ENCODE measurements around the gene CASR.

The CASR gene

GRCh38 chr3:122273498-122273897 is 90.0 kb downstream of the CASR start:
- no peaks in the 10 kb centered on the region for H3K27me3 ChIP-seq (ENCODE audit: control insufficient read depth, insufficient read depth, low read length)
- no peak overlapping the region for H3K27ac ChIP-seq (ENCODE audit: low read depth, low read length)

GRCh38 chr3:122281891-122282290 is 98.4 kb downstream of the CASR start:
- no peak overlapping the region for H3K9ac ChIP-seq (ENCODE audit: low read depth, low read length)
- no peak overlapping the region for H3K27ac ChIP-seq (ENCODE audit: low read depth, low read length)
- H3K9me3 ChIP-seq (ENCODE audit: control insufficient read depth, insufficient read depth, low read length): no peaks in the 10 kb centered on the region
- H3K4me1 ChIP-seq (ENCODE audit: control insufficient read depth, insufficient read depth, low read length): no peaks in the 10 kb centered on the region
- no peak overlapping the region for H3K4me3 ChIP-seq (ENCODE audit: low read depth, low read length)
- H3K27me3 ChIP-seq (ENCODE audit: control insufficient read depth, insufficient read depth, low read length): no peaks in the 10 kb centered on the region
- H3K36me3 ChIP-seq (ENCODE audit: control insufficient read depth, insufficient read depth, low read length): no peaks in the 10 kb centered on the region

More at GRCh38 chr3:122273498-122273897, 90.0 kb downstream of the CASR start:
- H3K4me1 ChIP-seq (ENCODE audit: control insufficient read depth, insufficient read depth, low read length): no peaks in the 10 kb centered on the region
- H3K9me3 ChIP-seq (ENCODE audit: control insufficient read depth, insufficient read depth, low read length): no peaks in the 10 kb centered on the region
- no peaks in the 10 kb centered on the region for H3K36me3 ChIP-seq (ENCODE audit: control insufficient read depth, insufficient read depth, low read length)
- H3K9ac ChIP-seq (ENCODE audit: low read depth, low read length): no peak overlapping the region
- no peak overlapping the region for H3K4me3 ChIP-seq (ENCODE audit: low read depth, low read length)

- Histone ChIP-seq H3K4me3 (ENCODE audit: low read depth, low read length) (no peak overlapping the region), H3K9me3 (ENCODE audit: control insufficient read depth, insufficient read depth, low read length) (no peaks in the 10 kb centered on the region), H3K27me3 (ENCODE audit: control insufficient read depth, insufficient read depth, low read length) (no peaks in the 10 kb centered on the region), H3K4me1 (ENCODE audit: control insufficient read depth, insufficient read depth, low read length) (no peaks in the 10 kb centered on the region), H3K36me3 (ENCODE audit: control insufficient read depth, insufficient read depth, low read length) (no peaks in the 10 kb centered on the region), H3K9ac (ENCODE audit: low read depth, low read length) (no peak overlapping the region), H3K27ac (ENCODE audit: low read depth, low read length) (no peak overlapping the region)
Observed at GRCh38 chr3:122283796-122284445, 100.5 kb downstream of the CASR start.

GRCh38 chr3:122284486-122284885 is 101.0 kb downstream of the CASR start:
- H3K4me1 ChIP-seq (ENCODE audit: control insufficient read depth, insufficient read depth, low read length): no peaks in the 10 kb centered on the region
- no peak overlapping the region for H3K9ac ChIP-seq (ENCODE audit: low read depth, low read length)
- H3K27me3 ChIP-seq (ENCODE audit: control insufficient read depth, insufficient read depth, low read length): no peaks in the 10 kb centered on the region
- no peaks in the 10 kb centered on the region for H3K9me3 ChIP-seq (ENCODE audit: control insufficient read depth, insufficient read depth, low read length)
- H3K36me3 ChIP-seq (ENCODE audit: control insufficient read depth, insufficient read depth, low read length): no peaks in the 10 kb centered on the region
- H3K27ac ChIP-seq (ENCODE audit: low read depth, low read length): no peak overlapping the region
- no peak overlapping the region for H3K4me3 ChIP-seq (ENCODE audit: low read depth, low read length)

- no peak overlapping the region for H3K9ac ChIP-seq (ENCODE audit: low read depth, low read length)
- H3K4me1 ChIP-seq (ENCODE audit: control insufficient read depth, insufficient read depth, low read length): no peaks in the 10 kb centered on the region
- no peak overlapping the region for H3K4me3 ChIP-seq (ENCODE audit: low read depth, low read length)
- no peaks in the 10 kb centered on the region for H3K27me3 ChIP-seq (ENCODE audit: control insufficient read depth, insufficient read depth, low read length)
- no peaks in the 10 kb centered on the region for H3K9me3 ChIP-seq (ENCODE audit: control insufficient read depth, insufficient read depth, low read length)
- no peaks in the 10 kb centered on the region for H3K36me3 ChIP-seq (ENCODE audit: control insufficient read depth, insufficient read depth, low read length)
- H3K27ac ChIP-seq (ENCODE audit: low read depth, low read length): no peak overlapping the region
Observed at GRCh38 chr3:122294359-122294758, 110.9 kb downstream of the CASR start.

GRCh38 chr3:122295266-122296062 is 112.0 kb downstream of the CASR start:
- Histone ChIP-seq H3K4me3 (ENCODE audit: low read depth, low read length) (no peak overlapping the region), H3K9ac (ENCODE audit: low read depth, low read length) (no peak overlapping the region), H3K36me3 (ENCODE audit: control insufficient read depth, insufficient read depth, low read length) (no peaks in the 10 kb centered on the region), H3K4me1 (ENCODE audit: control insufficient read depth, insufficient read depth, low read length) (no peaks in the 10 kb centered on the region), H3K27me3 (ENCODE audit: control insufficient read depth, insufficient read depth, low read length) (no peaks in the 10 kb centered on the region), H3K9me3 (ENCODE audit: control insufficient read depth, insufficient read depth, low read length) (no peaks in the 10 kb centered on the region), H3K27ac (ENCODE audit: low read depth, low read length) (no peak overlapping the region)

GRCh38 chr3:122298239-122298638 is 114.8 kb downstream of the CASR start:
- Histone ChIP-seq H3K36me3 (ENCODE audit: control insufficient read depth, insufficient read depth, low read length) (no peaks in the 10 kb centered on the region), H3K4me3 (ENCODE audit: low read depth, low read length) (no peak overlapping the region), H3K4me1 (ENCODE audit: control insufficient read depth, insufficient read depth, low read length) (no peaks in the 10 kb centered on the region), H3K9ac (ENCODE audit: low read depth, low read length) (no peak overlapping the region), H3K27me3 (ENCODE audit: control insufficient read depth, insufficient read depth, low read length) (no peaks in the 10 kb centered on the region), H3K9me3 (ENCODE audit: control insufficient read depth, insufficient read depth, low read length) (no peaks in the 10 kb centered on the region), H3K27ac (ENCODE audit: low read depth, low read length) (no peak overlapping the region)

GRCh38 chr3:122299215-122299614 is 115.7 kb downstream of the CASR start:
- Histone ChIP-seq H3K27ac (ENCODE audit: low read depth, low read length) (no peak overlapping the region), H3K36me3 (ENCODE audit: control insufficient read depth, insufficient read depth, low read length) (no peaks in the 10 kb centered on the region), H3K4me3 (ENCODE audit: low read depth, low read length) (no peak overlapping the region), H3K9ac (ENCODE audit: low read depth, low read length) (no peak overlapping the region), H3K4me1 (ENCODE audit: control insufficient read depth, insufficient read depth, low read length) (no peaks in the 10 kb centered on the region), H3K27me3 (ENCODE audit: control insufficient read depth, insufficient read depth, low read length) (no peaks in the 10 kb centered on the region), H3K9me3 (ENCODE audit: control insufficient read depth, insufficient read depth, low read length) (no peaks in the 10 kb centered on the region)

- Histone ChIP-seq H3K9ac (ENCODE audit: low read depth, low read length) (no peak overlapping the region), H3K4me3 (ENCODE audit: low read depth, low read length) (no peak overlapping the region), H3K9me3 (ENCODE audit: control insufficient read depth, insufficient read depth, low read length) (no peaks in the 10 kb centered on the region), H3K27ac (ENCODE audit: low read depth, low read length) (no peak overlapping the region), H3K27me3 (ENCODE audit: control insufficient read depth, insufficient read depth, low read length) (no peaks in the 10 kb centered on the region), H3K36me3 (ENCODE audit: control insufficient read depth, insufficient read depth, low read length) (no peaks in the 10 kb centered on the region), H3K4me1 (ENCODE audit: control insufficient read depth, insufficient read depth, low read length) (no peaks in the 10 kb centered on the region)
Observed at GRCh38 chr3:122299872-122300460, 116.5 kb downstream of the CASR start.

- Histone ChIP-seq H3K27me3 (ENCODE audit: control insufficient read depth, insufficient read depth, low read length) (no peaks in the 10 kb centered on the region), H3K4me3 (ENCODE audit: low read depth, low read length) (no peak overlapping the region), H3K9me3 (ENCODE audit: control insufficient read depth, insufficient read depth, low read length) (no peaks in the 10 kb centered on the region), H3K4me1 (ENCODE audit: control insufficient read depth, insufficient read depth, low read length) (0 out of 2 replicates have a peak, but pooled peaks cover 2% of the 10 kb centered on the region), H3K27ac (ENCODE audit: low read depth, low read length) (no peak overlapping the region), H3K9ac (ENCODE audit: low read depth, low read length) (no peak overlapping the region), H3K36me3 (ENCODE audit: control insufficient read depth, insufficient read depth, low read length) (no peaks in the 10 kb centered on the region)
Observed at GRCh38 chr3:122301063-122301462, 117.6 kb downstream of the CASR start.

All from HUES48 (cell line).